H9 (cell line): ENCODE results near the gene LATS2. TPM values are rescaled to one million over a fixed set of nuclear protein-coding genes. Genes with fewer than 3 reads are reported as not detected.

ENCODE experiments used
- DNase-seq: peaks from one replicate; pipeline ENCODE4 v3.0.0-alpha.2; 2017
- H2AFZ ChIP-seq: one replicate; pipeline ENCODE4 v1.6.1; 2013; ENCODE audit warnings: mild to moderate bottlenecking, low read length, control low read depth, moderate library complexity
- H2AK5ac ChIP-seq: 2 replicates; pipeline ENCODE4 v1.6.1; 2013; ENCODE audit warnings: low read length, control low read depth, mixed read lengths; ENCODE audit not compliant: insufficient read length
- H2BK120ac ChIP-seq: one replicate; pipeline ENCODE4 v1.6.1; 2013; ENCODE audit warnings: low read depth, mild to moderate bottlenecking, low read length, control low read depth, inconsistent platforms; ENCODE audit not compliant: poor library complexity, severe bottlenecking
- H2BK12ac ChIP-seq: 2 replicates; pipeline ENCODE4 v1.6.1; 2013; ENCODE audit warnings: low read length, control low read depth, mixed read lengths, low read depth; ENCODE audit not compliant: insufficient read length
- H2BK15ac ChIP-seq: 2 replicates; pipeline ENCODE4 v1.6.1; 2013; ENCODE audit warnings: low read depth, low read length, control low read depth
- H2BK20ac ChIP-seq: one replicate; pipeline ENCODE4 v1.6.1; 2013; ENCODE audit warnings: low read depth, mild to moderate bottlenecking, low read length, control low read depth, inconsistent platforms; ENCODE audit not compliant: poor library complexity, severe bottlenecking
- H2BK5ac ChIP-seq: 2 replicates; pipeline ENCODE4 v1.6.1; 2013; ENCODE audit warnings: low read length, control low read depth, mixed read lengths; ENCODE audit not compliant: insufficient read length
- H3K14ac ChIP-seq: 2 replicates; pipeline ENCODE4 v1.6.1; 2013; ENCODE audit warnings: low read length, control low read depth; ENCODE audit not compliant: insufficient read depth
- H3K18ac ChIP-seq: 2 replicates; pipeline ENCODE4 v1.6.1; 2013; ENCODE audit warnings: low read depth, mild to moderate bottlenecking, mixed read lengths, low read length, control low read depth; ENCODE audit not compliant: insufficient read length
- H3K23ac ChIP-seq: 2 replicates; pipeline ENCODE4 v1.6.1; 2013; ENCODE audit warnings: low read length, control low read depth, mixed read lengths, low read depth; ENCODE audit not compliant: insufficient read length
- H3K23me2 ChIP-seq: 2 replicates; pipeline ENCODE4 v1.6.1; 2013; ENCODE audit warnings: low read depth, mild to moderate bottlenecking, mixed read lengths, low read length, control low read depth; ENCODE audit not compliant: insufficient read length, poor library complexity, severe bottlenecking
- H3K27ac ChIP-seq: 2 replicates; pipeline ENCODE4 v1.5.1; 2013; ENCODE audit warnings: low read length, control low read depth, mixed read lengths, low read depth; ENCODE audit not compliant: insufficient read length
- H3K27me3 ChIP-seq: 2 replicates; pipeline ENCODE4 v1.6.1; 2013; ENCODE audit warnings: low read length, control low read depth, inconsistent platforms; ENCODE audit not compliant: insufficient read depth
- H3K4ac ChIP-seq: 2 replicates; pipeline ENCODE4 v1.6.1; 2013; ENCODE audit warnings: low read depth, mild to moderate bottlenecking, control low read depth, inconsistent platforms, low read length, moderate library complexity
- H3K4me1 ChIP-seq: 2 replicates; pipeline ENCODE4 v1.6.1; 2013; ENCODE audit warnings: low read length, control low read depth, inconsistent platforms; ENCODE audit not compliant: insufficient read depth
- H3K4me2 ChIP-seq: 2 replicates; pipeline ENCODE4 v1.6.1; 2013; ENCODE audit warnings: low read length, control low read depth, mixed read lengths; ENCODE audit not compliant: insufficient read length, insufficient read depth
- H3K56ac ChIP-seq: 2 replicates; pipeline ENCODE4 v1.6.1; 2013; ENCODE audit warnings: low read depth, mild to moderate bottlenecking, mixed read lengths, low read length, control low read depth; ENCODE audit not compliant: insufficient read length
- H3K79me1 ChIP-seq: 2 replicates; pipeline ENCODE4 v1.6.1; 2013; ENCODE audit warnings: low read depth, mild to moderate bottlenecking, moderate library complexity, low read length, control low read depth, inconsistent platforms; ENCODE audit not compliant: insufficient read depth, poor library complexity, severe bottlenecking
- H3K79me2 ChIP-seq: 2 replicates; pipeline ENCODE4 v1.6.1; 2013; ENCODE audit warnings: low read length, control low read depth, inconsistent platforms; ENCODE audit not compliant: insufficient read depth
- H3K9ac ChIP-seq: 2 replicates; pipeline ENCODE4 v1.6.1; 2013; ENCODE audit warnings: low read length, control low read depth, mixed read lengths; ENCODE audit not compliant: insufficient read length; ENCODE audit errors: extremely low read depth
- H3K9me3 ChIP-seq: one replicate; pipeline ENCODE4 v1.6.1; 2013; ENCODE audit warnings: low read depth, low read length, inconsistent platforms; ENCODE audit not compliant: control insufficient read depth
- H3T11ph ChIP-seq: one replicate; pipeline ENCODE4 v1.6.1; 2013; ENCODE audit warnings: mild to moderate bottlenecking, low read length, control low read depth, inconsistent platforms
- H4K20me1 ChIP-seq: one replicate; pipeline ENCODE4 v1.6.1; 2013; ENCODE audit not compliant: control insufficient read depth, insufficient read length, insufficient read depth
- H4K5ac ChIP-seq: 2 replicates; pipeline ENCODE4 v1.6.1; 2013; ENCODE audit warnings: low read depth, mild to moderate bottlenecking, mixed read lengths, low read length, control low read depth; ENCODE audit not compliant: insufficient read length
- H4K8ac ChIP-seq: replicated peaks from 2 replicates; pipeline ENCODE4 v1.6.1; 2013; ENCODE audit warnings: low read length, control low read depth, mixed read lengths, low read depth; ENCODE audit not compliant: insufficient read length
- H4K91ac ChIP-seq: 2 replicates; pipeline ENCODE4 v1.6.1; 2013; ENCODE audit warnings: low read depth, mild to moderate bottlenecking, moderate library complexity, mixed read lengths, low read length, control low read depth; ENCODE audit not compliant: insufficient read length
- H3K27ac Mint-ChIP-seq, 3 experiments: 2 replicates in 2 of 3; 3 replicates in 1 of 3; pipeline ENCODE4 v1.8.0; 2020 to 2021; ENCODE audit warnings: mixed read lengths in 3 of 3, mild to moderate bottlenecking in 1 of 3, moderate library complexity in 1 of 3
- H3K27me3 Mint-ChIP-seq: 2 replicates; pipeline ENCODE4 v1.8.0; 2021; ENCODE audit warnings: low read depth, mild to moderate bottlenecking, moderate library complexity, mixed read lengths
- H3K36me3 Mint-ChIP-seq, 3 experiments: 2 replicates in 2 of 3; 3 replicates in 1 of 3; pipeline ENCODE4 v1.8.0; 2020 to 2021; ENCODE audit warnings: low read depth in 3 of 3, mixed read lengths in 3 of 3; ENCODE audit not compliant: insufficient read depth in 1 of 3
- H3K4me1 Mint-ChIP-seq, 2 experiments: 2 replicates each; pipeline ENCODE4 v1.8.0; 2020; ENCODE audit warnings: mixed read lengths in 2 of 2
- H3K4me3 Mint-ChIP-seq, 2 experiments: 2 replicates in 1 of 2; 3 replicates in 1 of 2; pipeline ENCODE4 v1.8.0; 2020 to 2021; ENCODE audit warnings: mild to moderate bottlenecking in 2 of 2, mixed read lengths in 2 of 2, moderate library complexity in 1 of 2
- H3K9me3 Mint-ChIP-seq, 2 experiments: 2 replicates in 1 of 2; 3 replicates in 1 of 2; pipeline ENCODE4 v1.8.0; 2020; ENCODE audit warnings: mild to moderate bottlenecking in 2 of 2, mixed read lengths in 2 of 2, moderate library complexity in 1 of 2
- WGBS: extraction: QIAGEN DNeasy Blood & Tissue Kit; methylation state at CpG from one replicate; pipeline ENCODE4 v1.1.7; 2013; ENCODE audit warnings: missing lambda C conversion rate, low lambda C conversion rate, mixed read lengths; ENCODE audit not compliant: insufficient read length; ENCODE audit errors: extremely low coverage; 5-methylcytosine and 5-hydroxymethylcytosine counted together
- total RNA-seq: library from RNA; stranded (reverse); gene quantifications from 2 replicates; pipeline ENCODE4 v1.2.1, GENCODE V29; 2021
- TF ChIP-seq, protein P1 (sequence below): fragments of 200-600 bp; sonication (generic); conservative IDR thresholded peaks from 3 replicates; pipeline ENCODE4 v1.8.0; 2021; ENCODE audit warnings: antibody characterized with exemption, mild to moderate bottlenecking

Gene LATS2
- total RNA-seq, 1 experiment from 2014 or later, result 20.0 TPM

DNA sequence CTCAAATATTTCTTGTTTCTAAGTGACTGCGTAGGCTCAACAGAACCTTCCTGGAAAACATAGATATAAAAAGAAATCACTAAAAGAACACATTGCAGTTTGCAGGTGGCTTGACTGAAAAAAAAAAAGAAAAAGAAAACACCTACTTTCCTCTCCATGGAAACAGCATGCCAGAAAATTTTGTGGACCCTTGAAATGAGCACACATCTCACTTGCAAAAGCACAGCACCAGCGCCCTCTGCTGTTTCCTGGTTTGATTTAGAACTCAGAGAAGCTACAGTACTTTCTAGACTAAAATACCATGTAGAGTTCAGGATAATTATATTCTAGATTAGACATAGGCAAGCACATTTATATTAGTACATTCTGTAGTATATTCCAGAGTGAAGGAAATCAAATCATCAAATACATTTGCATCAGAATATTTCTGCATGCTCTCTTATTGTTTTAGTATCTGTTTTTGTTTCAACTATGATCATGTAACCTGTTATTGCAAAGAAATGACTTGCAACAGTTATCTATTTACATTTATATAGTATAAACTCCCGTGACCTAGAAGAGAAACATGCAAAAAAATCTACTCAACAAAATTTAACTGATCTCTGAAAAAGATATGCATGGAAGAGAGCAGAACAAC, 136.5 kb downstream of the LATS2 start:
- Histone ChIP-seq H3K79me2 (no peaks in the 10 kb centered on the region), H4K5ac (no peak overlapping the region), H3K27me3 (no peaks in the 10 kb centered on the region), H4K8ac (no peak overlapping the region), H3K4me1 (no peaks in the 10 kb centered on the region), H3K4me2 (no peak overlapping the region), H4K20me1 (no peaks in the 10 kb centered on the region), H2AFZ (no peak overlapping the region), H2BK20ac (no peak overlapping the region), H2AK5ac (no peak overlapping the region), H3K23ac (no peak overlapping the region), H3K79me1 (no peaks in the 10 kb centered on the region), H2BK12ac (no peak overlapping the region), H3K9ac (no peak overlapping the region), H3K9me3 (no peaks in the 10 kb centered on the region), H3K18ac (no peak overlapping the region), H2BK120ac (no peak overlapping the region), H3K56ac (no peak overlapping the region), H3K23me2 (no peaks in the 10 kb centered on the region), H3K4ac (no peak overlapping the region), H2BK5ac (no peak overlapping the region), H2BK15ac (no peak overlapping the region), H3K14ac (no peak overlapping the region), H3T11ph (no peak overlapping the region), H4K91ac (no peak overlapping the region), H3K27ac (no peak overlapping the region)
- Mint-ChIP-seq H3K4me3 (no peak overlapping the region), H3K9me3 (no peaks in the 10 kb centered on the region), H3K36me3 (no peaks in the 10 kb centered on the region), H3K4me1 (0 out of 4 replicates have a peak, but pooled peaks cover 0 to 2% of the 10 kb centered on the region in 2 experiments), H3K27me3 (no peaks in the 10 kb centered on the region), H3K27ac (no peak overlapping the region)
- TF ChIP-seq, protein P1, sequence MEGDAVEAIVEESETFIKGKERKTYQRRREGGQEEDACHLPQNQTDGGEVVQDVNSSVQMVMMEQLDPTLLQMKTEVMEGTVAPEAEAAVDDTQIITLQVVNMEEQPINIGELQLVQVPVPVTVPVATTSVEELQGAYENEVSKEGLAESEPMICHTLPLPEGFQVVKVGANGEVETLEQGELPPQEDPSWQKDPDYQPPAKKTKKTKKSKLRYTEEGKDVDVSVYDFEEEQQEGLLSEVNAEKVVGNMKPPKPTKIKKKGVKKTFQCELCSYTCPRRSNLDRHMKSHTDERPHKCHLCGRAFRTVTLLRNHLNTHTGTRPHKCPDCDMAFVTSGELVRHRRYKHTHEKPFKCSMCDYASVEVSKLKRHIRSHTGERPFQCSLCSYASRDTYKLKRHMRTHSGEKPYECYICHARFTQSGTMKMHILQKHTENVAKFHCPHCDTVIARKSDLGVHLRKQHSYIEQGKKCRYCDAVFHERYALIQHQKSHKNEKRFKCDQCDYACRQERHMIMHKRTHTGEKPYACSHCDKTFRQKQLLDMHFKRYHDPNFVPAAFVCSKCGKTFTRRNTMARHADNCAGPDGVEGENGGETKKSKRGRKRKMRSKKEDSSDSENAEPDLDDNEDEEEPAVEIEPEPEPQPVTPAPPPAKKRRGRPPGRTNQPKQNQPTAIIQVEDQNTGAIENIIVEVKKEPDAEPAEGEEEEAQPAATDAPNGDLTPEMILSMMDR, result peak; percentile 91
- peak; percentile 76 for DNase-seq
- no CpG with 5 or more reads among the region's 3 CpGs for WGBS
